PFSK-1 (cell line): ENCODE results near the gene CFLAR.

ENCODE experiments used
- FOXP2 ChIP-seq: optimal IDR thresholded peaks from 2 replicates; pipeline ENCODE3; 2011; ENCODE audit warnings: borderline replicate concordance, control low read depth, inconsistent platforms; ENCODE audit not compliant: insufficient read depth; ENCODE audit errors: extremely low read length, extremely low read depth
- POLR2AphosphoS5 ChIP-seq: IDR thresholded peaks from 2 replicates; pipeline ENCODE4 v1.6.1; 2012; ENCODE audit warnings: low read depth, mild to moderate bottlenecking, control low read depth, low read length, moderate library complexity
- SIN3A ChIP-seq: IDR thresholded peaks from 2 replicates; pipeline ENCODE4 v1.6.1; 2012; ENCODE audit warnings: mild to moderate bottlenecking, low read length, moderate library complexity, borderline replicate concordance; ENCODE audit not compliant: insufficient read depth
- TAF1 ChIP-seq: IDR thresholded peaks from 2 replicates; pipeline ENCODE4 v1.6.1; 2012; ENCODE audit warnings: low read length, control low read depth, borderline replicate concordance; ENCODE audit not compliant: insufficient read depth
- TF ChIP-seq, protein P1 (sequence below), 2 experiments: IDR thresholded peaks; 2 replicates each; pipeline versions ENCODE4 v1.6.1 to v1.8.0; 2011 to 2012; ENCODE audit warnings: low read depth in 2 of 2, low read length in 2 of 2, control low read depth in 1 of 2, inconsistent platforms in 1 of 2, mild to moderate bottlenecking in 1 of 2, moderate library complexity in 1 of 2; ENCODE audit not compliant: insufficient read depth in 1 of 2

CFLAR gene

DNA sequence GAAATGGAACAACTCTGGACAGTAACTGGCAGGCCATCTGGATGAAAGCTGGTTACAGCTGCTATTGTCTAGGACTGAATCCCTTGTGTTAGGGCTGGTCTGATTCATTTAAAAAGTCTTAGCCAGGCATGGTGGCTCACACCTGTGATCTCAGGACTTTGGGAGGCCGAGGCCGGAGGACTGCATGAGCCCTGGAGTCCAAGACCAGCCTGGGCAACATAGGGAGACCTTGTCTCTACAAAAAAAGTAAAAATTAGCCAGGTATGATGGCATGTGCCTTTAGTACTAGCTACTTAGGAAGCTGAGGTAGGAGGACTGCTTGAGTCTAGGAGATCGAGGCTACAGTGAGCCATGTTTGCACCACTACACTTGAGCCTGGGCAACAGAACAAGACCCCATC, 15.5 kb upstream of the CFLAR start:
- TF ChIP-seq SIN3A (no peak), FOXP2 (no peak)

- no peak for TF ChIP-seq SIN3A
- TF ChIP-seq, protein P1, sequence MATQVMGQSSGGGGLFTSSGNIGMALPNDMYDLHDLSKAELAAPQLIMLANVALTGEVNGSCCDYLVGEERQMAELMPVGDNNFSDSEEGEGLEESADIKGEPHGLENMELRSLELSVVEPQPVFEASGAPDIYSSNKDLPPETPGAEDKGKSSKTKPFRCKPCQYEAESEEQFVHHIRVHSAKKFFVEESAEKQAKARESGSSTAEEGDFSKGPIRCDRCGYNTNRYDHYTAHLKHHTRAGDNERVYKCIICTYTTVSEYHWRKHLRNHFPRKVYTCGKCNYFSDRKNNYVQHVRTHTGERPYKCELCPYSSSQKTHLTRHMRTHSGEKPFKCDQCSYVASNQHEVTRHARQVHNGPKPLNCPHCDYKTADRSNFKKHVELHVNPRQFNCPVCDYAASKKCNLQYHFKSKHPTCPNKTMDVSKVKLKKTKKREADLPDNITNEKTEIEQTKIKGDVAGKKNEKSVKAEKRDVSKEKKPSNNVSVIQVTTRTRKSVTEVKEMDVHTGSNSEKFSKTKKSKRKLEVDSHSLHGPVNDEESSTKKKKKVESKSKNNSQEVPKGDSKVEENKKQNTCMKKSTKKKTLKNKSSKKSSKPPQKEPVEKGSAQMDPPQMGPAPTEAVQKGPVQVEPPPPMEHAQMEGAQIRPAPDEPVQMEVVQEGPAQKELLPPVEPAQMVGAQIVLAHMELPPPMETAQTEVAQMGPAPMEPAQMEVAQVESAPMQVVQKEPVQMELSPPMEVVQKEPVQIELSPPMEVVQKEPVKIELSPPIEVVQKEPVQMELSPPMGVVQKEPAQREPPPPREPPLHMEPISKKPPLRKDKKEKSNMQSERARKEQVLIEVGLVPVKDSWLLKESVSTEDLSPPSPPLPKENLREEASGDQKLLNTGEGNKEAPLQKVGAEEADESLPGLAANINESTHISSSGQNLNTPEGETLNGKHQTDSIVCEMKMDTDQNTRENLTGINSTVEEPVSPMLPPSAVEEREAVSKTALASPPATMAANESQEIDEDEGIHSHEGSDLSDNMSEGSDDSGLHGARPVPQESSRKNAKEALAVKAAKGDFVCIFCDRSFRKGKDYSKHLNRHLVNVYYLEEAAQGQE (IDR thresholded peaks at IDR 0.05; ENCODE audit: insufficient read depth in 1 of 2, low read depth in 2 of 2, low read length in 2 of 2), result no peak
Measured at GRCh38 chr2:201105759-201106158, 10.2 kb upstream of the CFLAR start.

DNA sequence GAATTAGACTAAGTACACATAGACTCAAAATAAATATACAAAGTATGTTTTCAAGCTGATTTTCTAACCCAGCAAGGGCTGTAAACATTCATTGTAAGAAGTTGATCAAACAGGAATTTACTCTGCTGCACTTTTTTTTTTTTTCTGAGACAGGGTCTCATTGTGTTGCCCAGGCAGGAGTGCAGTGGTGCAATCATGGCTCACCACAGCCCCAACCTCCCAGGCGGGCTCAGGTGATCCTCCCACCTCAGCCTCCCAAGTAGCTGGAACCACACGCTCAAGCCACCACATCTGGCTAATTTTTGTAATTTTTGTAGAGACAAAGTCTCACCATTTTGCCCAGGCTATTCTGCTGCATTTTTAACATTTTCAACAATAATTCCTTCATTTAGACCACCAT, 8.3 kb upstream of the CFLAR start:
- no peak for TF ChIP-seq TAF1
- TF ChIP-seq POLR2AphosphoS5, result no peak
- TF ChIP-seq, protein P1 (IDR thresholded peaks at IDR 0.05; ENCODE audit: insufficient read depth in 1 of 2, low read depth in 2 of 2, low read length in 2 of 2), result no peak
- TF ChIP-seq SIN3A, result no peak
- TF ChIP-seq FOXP2, result no peak

DNA sequence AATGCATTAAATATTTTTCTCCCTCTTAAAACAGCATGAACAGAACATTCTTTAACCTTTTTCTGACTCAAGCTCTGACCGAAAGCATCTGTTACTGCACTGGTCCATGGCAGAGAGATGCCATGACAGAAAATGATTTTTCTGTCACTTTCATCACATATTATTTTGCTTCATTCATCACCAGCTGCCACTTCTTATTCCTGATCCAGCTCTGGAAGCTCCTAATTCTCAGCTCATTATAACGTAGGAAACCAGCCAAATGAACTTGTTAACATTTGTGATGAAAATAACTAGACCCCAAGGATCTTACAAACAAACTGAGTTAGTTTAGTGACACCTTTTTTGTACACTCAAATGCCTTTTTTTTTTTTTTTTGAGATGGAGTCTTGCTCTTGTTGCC, 7.6 kb upstream of the CFLAR start:
- TF ChIP-seq POLR2AphosphoS5 (no peak), SIN3A (no peak), TAF1 (no peak), FOXP2 (no peak)
- TF ChIP-seq, protein P1 (IDR thresholded peaks at IDR 0.05; ENCODE audit: insufficient read depth in 1 of 2, low read depth in 2 of 2, low read length in 2 of 2), result no peak

DNA sequence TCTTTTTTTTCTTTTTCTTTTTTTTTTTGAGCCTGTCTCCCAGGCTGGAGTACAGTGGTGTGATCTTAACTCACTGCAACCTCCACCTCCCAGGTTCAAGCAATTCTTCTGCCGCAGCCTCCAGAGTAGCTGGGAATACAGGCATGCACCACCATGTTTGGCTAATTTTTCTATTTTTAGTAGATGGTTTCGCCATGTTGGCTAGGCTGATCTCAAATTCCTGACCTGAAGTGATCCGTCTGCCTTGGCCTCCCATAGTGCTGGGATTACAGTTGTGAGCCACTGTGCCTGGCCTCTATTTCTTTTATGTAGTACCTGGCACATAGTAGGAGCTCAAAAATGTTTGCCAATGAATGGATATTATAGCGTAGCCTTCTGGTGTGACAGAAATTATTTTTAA, 6.8 kb upstream of the CFLAR start:
- TF ChIP-seq, protein P1 (IDR thresholded peaks at IDR 0.05; ENCODE audit: insufficient read depth in 1 of 2, low read depth in 2 of 2, low read length in 2 of 2), result no peak
- TF ChIP-seq POLR2AphosphoS5 (no peak), SIN3A (no peak), FOXP2 (no peak), TAF1 (no peak)

GRCh38 chr2:201110615-201111014, 5.3 kb upstream of the CFLAR start:
- TF ChIP-seq FOXP2, result no peak
- TF ChIP-seq, protein P1 (IDR thresholded peaks at IDR 0.05; ENCODE audit: insufficient read depth in 1 of 2, low read depth in 2 of 2, low read length in 2 of 2), result no peak
- TF ChIP-seq TAF1, result no peak
- TF ChIP-seq POLR2AphosphoS5, result no peak
- no peak for TF ChIP-seq SIN3A
